Adipocyte (in vitro differentiated cells): Measurements from ENCODE around the gene NBR1.
"Not testable (repeated sequence)": the region's sequence is repeated elsewhere in the genome, so short reads cannot be mapped to it uniquely, and the experiment has no call there.

Source experiments
- DNase-seq: peaks from one replicate; pipeline ENCODE4 v3.0.0-alpha.2; 2015; ENCODE audit warnings: low read depth
- H3K27me3 ChIP-seq: replicated peaks from 2 replicates; pipeline ENCODE4 v1.7.0; 2013; ENCODE audit warnings: mild to moderate bottlenecking, low read length, moderate library complexity; ENCODE audit not compliant: control insufficient read depth, insufficient read depth
- H3K36me3 ChIP-seq: 2 replicates; pipeline ENCODE4 v1.7.0; 2013; ENCODE audit warnings: low read length, mild to moderate bottlenecking, moderate library complexity; ENCODE audit not compliant: control insufficient read depth, insufficient read depth, severe bottlenecking
- H3K4me1 ChIP-seq: 2 replicates; pipeline ENCODE4 v1.7.0; 2013; ENCODE audit warnings: mild to moderate bottlenecking, low read length, moderate library complexity; ENCODE audit not compliant: control insufficient read depth, insufficient read depth
- H3K4me3 ChIP-seq: 2 replicates; pipeline ENCODE4 v1.7.0; 2013; ENCODE audit warnings: mild to moderate bottlenecking, low read length, moderate library complexity
- H3K9ac ChIP-seq: 2 replicates; pipeline ENCODE4 v1.7.0; 2013; ENCODE audit warnings: mild to moderate bottlenecking, low read length, moderate library complexity
- H3K9me3 ChIP-seq: 2 replicates; pipeline ENCODE4 v1.7.0; 2013; ENCODE audit warnings: mild to moderate bottlenecking, low read length, moderate library complexity; ENCODE audit not compliant: control insufficient read depth

Gene NBR1

DNA sequence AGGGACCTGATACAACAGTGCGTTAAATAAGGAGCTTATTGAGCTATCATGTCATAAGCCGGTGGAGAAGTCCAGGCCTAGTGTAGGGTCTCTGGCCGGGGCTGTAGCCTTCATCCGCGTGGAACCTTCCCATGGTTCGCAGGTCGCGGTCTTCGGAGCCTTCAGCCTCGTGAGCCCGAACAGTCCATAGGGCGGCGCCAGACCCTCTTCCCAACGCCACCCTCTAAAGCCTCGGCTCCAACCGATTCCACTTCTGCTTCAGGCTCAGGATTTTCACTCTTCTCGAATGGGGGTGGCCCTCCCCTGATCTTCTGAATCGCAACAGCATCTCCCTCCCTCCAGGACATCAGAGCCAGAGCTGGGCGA lies 35.6 kb upstream of the NBR1 start:
- no peak overlapping the region for H3K9ac ChIP-seq
- H3K9me3 ChIP-seq: no peaks in the 10 kb centered on the region
- H3K4me1 ChIP-seq: no peaks in the 10 kb centered on the region
- DNase-seq: no peak
- H3K4me3 ChIP-seq: no peak overlapping the region
- H3K27me3 ChIP-seq: no peaks in the 10 kb centered on the region
- peaks cover 30% of the 10 kb centered on the region for H3K36me3 ChIP-seq

DNA sequence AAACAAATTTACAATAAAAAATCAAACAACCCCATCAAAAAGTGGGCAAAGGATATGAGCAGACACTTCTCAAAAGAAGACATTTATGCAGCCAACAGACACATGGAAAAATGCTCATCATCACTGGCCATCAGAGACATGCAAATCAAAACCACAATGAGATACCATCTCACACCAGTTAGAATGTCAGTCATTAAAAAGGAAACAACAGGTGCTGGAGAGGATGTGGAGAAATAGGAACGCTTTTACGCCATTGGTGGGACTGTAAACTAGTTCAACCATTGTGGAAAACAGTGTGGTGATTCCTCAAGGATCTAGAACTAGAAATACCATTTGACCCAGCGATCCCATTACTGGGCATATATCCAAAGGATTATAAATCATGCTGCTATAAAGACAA lies 34.4 kb upstream of the NBR1 start:
- DNase-seq, H3K4me3 ChIP-seq, H3K9ac ChIP-seq, H3K9me3 ChIP-seq, H3K27me3 ChIP-seq, H3K4me1 ChIP-seq: not testable (repeated sequence)
- peaks cover 30% of the 10 kb centered on the region for H3K36me3 ChIP-seq

DNA sequence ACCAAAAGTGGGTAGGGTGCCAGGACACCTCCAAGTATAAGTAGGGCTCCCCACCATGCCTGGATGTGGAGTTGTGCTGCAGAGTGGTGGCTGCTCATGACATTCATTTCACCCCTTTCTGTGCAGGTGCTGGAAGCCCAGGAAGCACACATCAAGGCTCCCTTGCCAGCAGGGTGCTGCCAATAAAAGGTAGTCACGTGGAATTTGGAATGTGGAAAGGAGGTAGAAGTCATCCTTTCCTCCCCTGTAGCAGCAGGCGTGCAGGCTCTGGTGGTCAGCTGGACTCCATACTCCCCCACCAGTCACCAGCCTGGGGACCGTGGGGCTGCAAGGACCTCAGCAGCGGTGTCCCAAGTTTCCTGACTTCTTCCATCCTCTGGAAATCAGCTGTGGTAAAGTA lies 32.5 kb upstream of the NBR1 start:
- peaks cover 20% of the 10 kb centered on the region for H3K36me3 ChIP-seq
- not testable (repeated sequence) for H3K9me3 ChIP-seq, DNase-seq

DNA sequence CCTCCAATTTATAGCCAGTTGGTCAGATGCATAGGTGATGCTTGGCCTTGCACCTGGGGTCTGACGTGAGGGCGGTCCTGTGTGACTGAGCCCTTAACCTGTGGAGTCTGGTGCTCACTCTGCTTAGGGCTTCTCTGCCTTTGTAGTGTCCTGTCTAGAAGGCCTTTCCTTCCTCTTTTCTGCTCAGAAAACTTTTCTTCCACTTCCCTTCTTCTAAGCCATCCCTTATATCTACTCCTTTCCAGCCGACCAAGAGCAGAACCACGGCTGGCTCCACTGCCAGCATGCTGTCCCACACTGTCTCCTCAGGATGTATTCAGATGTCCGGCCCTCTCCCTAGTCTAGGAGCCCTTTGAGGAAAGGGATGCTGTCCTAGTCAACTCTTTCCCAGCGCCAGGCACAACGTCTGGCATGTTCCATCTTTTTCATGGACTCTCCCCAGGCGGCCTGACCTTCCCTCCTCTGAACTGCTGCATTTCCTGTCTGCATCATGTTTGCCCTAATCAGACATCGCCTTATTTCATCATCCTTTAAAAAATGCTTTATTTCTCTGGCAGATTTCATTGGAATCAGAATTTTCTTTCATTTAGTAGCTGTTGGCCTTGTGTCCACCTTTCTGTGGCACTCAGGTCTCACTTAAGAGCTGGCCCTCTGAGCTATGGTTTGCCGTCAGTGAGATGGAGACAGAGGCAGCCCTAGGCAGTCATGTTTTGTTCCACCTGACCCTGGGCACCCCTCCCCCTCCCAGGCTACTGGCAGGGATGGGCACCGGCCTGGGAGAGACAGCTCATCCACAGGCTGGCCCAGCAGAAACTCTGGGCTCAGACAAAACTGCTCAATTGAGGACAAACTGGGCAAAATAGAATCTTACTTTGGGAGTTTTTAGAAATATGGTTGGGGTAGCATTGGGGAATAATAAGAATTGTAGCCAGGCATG lies 30.4 kb upstream of the NBR1 start:
- Histone ChIP-seq H3K9me3 (no peaks in the 10 kb centered on the region), H3K36me3 (peaks cover 4% of the 10 kb centered on the region), H3K4me3 (no peak overlapping the region), H3K4me1 (no peaks in the 10 kb centered on the region), H3K27me3 (no peaks in the 10 kb centered on the region), H3K9ac (no peak overlapping the region)
- no peak for DNase-seq

More for the DNA sequence above, 32.5 kb upstream of the NBR1 start:
- H3K27me3 ChIP-seq, H3K4me3 ChIP-seq, H3K9ac ChIP-seq, H3K4me1 ChIP-seq: not testable (repeated sequence)

DNA sequence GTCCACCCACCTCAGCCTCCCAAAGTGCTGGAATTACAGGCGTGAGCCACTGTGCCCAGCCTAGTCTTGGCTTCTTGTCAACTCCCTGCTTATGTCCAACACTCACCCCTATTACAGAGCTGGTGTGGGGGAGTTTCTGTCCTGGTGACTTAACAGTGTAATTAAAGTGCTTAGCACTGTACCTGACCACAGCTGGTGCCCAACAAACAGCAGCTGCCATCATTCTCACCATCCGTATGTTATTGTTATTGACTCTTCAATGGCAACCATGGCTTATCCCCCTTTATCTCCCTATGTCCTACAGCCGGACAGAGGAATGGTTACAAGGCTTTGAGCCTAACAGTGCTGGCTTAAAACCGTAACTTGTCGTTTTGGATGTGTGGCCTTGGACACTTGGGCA lies 28.9 kb upstream of the NBR1 start:
- H3K9me3 ChIP-seq: no peaks in the 10 kb centered on the region
- no peak for DNase-seq
- H3K4me3 ChIP-seq: no peak overlapping the region
- peaks cover 4% of the 10 kb centered on the region for H3K36me3 ChIP-seq
- H3K9ac ChIP-seq: no peak overlapping the region
- H3K27me3 ChIP-seq: no peaks in the 10 kb centered on the region
- no peaks in the 10 kb centered on the region for H3K4me1 ChIP-seq

DNA sequence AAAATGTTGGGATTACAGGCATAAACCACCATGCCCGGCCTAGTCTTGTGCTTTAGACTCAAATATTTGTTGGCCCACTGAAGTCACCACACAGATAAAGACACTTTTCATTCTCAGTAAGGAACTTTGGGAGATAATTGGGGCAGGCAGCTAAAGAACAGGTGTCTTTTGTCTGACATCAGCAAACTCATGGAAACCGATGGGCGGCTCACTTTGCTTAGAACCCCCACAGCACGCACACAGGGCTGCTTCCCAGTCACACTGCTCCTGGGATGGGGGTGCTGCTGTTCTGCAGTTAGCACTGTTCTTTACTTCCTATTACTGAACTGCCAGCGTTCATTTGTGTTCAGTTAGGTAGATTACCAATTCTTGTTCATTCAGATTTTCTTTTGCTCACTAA lies 27.8 kb upstream of the NBR1 start:
- Histone ChIP-seq H3K4me1 (no peaks in the 10 kb centered on the region), H3K27me3 (no peaks in the 10 kb centered on the region), H3K36me3 (peaks cover 4% of the 10 kb centered on the region), H3K9ac (no peak overlapping the region), H3K9me3 (no peaks in the 10 kb centered on the region), H3K4me3 (no peak overlapping the region)
- no peak for DNase-seq

DNA sequence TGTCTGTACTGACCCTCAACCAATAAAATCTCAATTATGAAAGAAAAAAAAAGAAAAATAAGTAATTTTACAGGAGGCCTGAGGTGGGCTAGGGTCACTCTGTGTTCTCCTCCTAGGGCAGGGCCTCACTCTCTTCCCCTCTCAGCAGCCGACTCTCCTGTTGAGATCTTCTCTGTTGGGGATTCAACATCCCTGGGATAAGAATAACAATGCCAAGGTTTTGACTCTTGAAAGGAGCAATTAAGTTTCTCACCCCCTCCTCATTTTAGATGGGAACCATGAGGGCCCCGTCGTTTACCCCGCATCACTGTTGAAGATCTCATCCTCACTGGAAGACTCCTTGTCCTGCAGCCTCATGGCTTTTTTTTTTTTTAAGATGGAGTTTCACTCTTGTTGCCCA lies 24.4 kb upstream of the NBR1 start:
- no peaks in the 10 kb centered on the region for H3K4me1 ChIP-seq
- no peak overlapping the region for H3K9ac ChIP-seq
- no peak for DNase-seq
- H3K27me3 ChIP-seq: no peaks in the 10 kb centered on the region
- H3K9me3 ChIP-seq: no peaks in the 10 kb centered on the region
- H3K4me3 ChIP-seq: no peak overlapping the region
- peaks cover 4% of the 10 kb centered on the region for H3K36me3 ChIP-seq

DNA sequence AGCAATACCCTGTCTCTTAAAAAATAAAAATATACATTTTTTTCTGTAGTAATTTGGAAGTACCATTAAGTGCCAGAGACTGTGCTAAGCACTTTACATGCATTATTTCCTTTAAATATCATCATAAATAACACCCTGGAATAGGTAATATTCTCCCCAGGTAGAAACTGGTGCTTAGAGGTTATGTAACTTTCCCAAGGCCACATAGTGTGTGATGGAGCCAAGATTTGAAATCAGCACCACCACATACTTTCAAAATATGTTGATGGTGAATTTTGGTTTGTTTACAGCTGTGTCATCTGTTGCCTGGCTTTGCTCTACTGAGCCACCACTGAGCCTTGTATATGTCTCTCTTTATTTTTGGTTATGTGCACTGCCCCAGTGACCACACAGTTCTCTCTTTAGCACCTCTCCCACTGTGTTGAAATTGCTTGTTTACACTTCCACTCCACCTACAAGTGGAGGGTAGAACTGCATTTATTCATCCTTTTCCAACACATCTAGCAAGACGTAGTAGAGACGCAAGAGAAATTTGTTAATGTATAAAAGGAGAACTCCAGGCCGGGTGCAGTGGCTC lies 19.0 kb upstream of the NBR1 start:
- H3K4me3 ChIP-seq: no peak overlapping the region
- H3K4me1 ChIP-seq: no peaks in the 10 kb centered on the region
- no peak for DNase-seq
- no peaks in the 10 kb centered on the region for H3K27me3 ChIP-seq
- no peaks in the 10 kb centered on the region for H3K9me3 ChIP-seq
- no peak overlapping the region for H3K9ac ChIP-seq
- no peaks in the 10 kb centered on the region for H3K36me3 ChIP-seq

DNA sequence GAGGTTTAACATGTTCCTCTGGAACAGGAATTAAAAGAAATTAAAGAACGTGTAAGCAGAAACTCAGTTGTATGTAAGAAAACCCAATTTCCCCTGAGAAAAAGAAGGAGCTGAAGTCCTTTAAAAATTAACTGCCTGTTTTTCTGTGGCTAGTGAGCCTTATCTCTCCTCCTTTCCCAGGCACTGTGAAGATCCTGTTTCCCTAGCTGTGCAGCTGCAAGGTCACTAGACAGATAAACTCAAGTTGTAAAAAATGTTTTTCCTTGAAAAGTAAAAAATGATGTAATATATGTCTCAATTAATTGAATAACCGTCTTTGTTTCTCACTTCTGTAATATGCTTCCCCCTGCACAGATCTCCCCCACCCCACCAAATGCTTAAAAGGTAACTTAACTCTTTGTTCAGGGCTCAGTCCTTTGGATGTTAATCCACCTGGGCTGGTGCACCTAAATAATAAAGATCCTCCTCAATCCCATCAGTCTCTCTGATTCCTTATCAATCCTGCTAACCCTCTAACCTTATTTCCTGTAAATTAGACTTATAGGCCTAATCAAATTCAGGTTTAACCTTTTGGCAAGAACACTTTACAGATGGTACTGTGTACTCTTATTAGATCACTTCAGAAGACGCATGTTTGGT lies 17.7 kb upstream of the NBR1 start:
- not testable (repeated sequence) for H3K9me3 ChIP-seq, H3K4me3 ChIP-seq, H3K36me3 ChIP-seq, H3K4me1 ChIP-seq, H3K27me3 ChIP-seq, DNase-seq, H3K9ac ChIP-seq

DNA sequence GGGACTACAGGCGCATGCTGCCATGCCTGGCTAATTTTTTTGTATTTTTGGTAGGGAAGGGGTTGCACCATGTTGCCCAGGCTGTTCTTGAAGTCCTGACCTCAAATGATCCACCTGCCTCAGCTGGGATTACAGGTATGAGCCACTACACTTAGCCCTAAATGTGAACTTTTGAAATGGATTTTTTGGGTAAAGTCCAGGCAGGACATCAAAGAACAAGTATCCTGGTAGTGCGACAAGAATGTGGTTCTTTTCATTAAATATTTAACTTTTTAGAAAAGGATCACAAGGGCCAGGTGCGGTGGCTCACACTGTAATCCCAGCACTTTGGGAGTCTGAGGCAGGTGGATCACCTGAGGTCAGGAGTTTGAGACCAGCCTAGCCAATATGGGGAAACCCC lies 15.3 kb upstream of the NBR1 start:
- Histone ChIP-seq H3K36me3 (no peaks in the 10 kb centered on the region), H3K4me3 (no peak overlapping the region), H3K9me3 (no peaks in the 10 kb centered on the region), H3K4me1 (no peaks in the 10 kb centered on the region), H3K9ac (no peak overlapping the region), H3K27me3 (no peaks in the 10 kb centered on the region)
- no peak for DNase-seq

DNA sequence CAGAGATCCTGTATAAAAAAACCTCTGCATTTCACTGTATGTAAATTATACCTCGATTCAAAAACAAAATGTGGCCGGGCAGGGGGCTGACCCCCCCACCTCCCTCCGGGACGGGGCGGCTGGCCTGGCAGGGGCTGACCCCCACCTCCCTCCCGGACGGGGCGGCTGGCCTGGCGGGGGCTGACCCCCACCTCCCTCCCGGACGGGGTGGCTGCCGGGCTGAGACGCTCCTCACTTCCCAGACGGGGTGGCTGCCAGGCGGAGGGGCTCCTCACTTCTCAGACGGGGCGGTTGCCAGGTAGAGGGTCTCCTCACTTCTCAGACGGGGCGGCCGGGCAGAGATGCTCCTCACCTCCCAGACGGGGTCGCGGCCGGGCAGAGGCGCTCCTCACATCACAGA lies 11.8 kb upstream of the NBR1 start:
- not testable (repeated sequence) for H3K4me1 ChIP-seq, DNase-seq, H3K4me3 ChIP-seq, H3K9me3 ChIP-seq, H3K36me3 ChIP-seq, H3K9ac ChIP-seq, H3K27me3 ChIP-seq
